NCI-H146 treated with DMSO at 0.1 percent for 48 hours (cell line): ENCODE data around the gene GPR142.

Source experiments
- DNase-seq: peaks from one replicate; lab custom pipeline; 2025; ENCODE audit not compliant: unreplicated experiment; lab: John Stamatoyannopoulos, UW

Gene GPR142

DNA sequence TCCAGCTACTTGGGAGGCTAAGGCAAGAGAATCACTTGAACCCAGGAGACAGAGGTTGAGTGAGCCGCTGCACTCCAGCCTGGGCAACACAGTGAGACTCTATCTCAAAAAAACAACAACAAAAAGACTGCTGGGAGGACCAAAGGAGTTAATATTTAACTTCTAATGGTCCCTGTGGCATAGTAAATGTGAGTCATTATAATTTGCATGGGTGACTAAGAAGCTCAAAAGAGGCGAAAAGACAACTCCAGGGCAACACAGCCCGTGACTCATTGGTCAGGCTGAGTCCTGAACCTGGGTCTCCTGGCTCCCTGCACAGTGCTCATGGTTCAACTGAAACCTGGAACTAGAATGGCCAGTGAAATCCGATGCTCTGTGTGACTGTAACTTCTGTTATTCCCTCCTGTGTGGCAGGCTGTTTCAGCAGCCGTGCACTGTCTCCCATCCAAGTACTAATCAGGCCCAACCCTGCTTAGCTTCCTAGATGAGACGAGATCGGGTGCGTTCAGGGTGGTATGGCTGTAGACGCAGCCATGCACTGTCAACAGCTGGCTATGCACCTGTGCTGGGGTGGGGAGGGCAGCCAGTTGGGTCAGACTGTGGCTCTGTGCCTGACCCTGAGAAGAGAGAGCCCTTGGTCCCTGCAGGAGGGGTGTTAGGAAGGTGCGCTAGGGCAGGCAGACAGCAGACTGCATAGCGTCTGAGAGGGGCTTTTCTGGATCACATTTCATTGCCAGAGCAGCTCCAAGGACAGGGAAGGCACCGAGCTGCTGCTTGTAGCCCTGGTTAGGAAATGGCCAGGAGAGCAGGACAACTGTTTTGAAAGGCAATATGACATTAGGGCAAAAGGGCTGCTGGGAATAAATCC, 50.1 kb downstream of the GPR142 start:
- DNase-seq = no peak

DNA sequence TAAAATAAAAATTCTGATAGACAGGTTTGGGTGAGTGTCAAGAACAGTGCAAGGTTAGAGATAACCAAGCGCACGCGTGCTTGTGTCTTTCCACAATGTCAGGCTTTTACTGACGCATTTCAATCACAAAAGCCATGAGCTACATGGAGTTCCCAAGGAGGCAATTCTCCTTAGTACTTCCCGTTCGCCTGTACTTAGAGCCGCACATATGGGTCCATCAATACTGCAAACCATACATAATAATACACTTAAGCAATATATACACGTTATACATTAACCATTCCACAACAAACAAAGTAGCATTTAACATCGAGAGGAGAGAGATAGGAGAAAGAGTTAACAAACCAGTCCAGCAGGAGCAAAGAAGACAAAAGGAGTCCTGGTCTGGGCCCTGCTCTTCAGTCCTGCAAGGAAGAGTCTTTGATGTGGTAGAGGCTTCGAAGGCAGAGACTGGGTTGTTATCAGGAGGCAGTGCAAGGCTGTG, 52.7 kb downstream of the GPR142 start:
- no peak for DNase-seq
